Measurements from ENCODE around the gene CDKN2B.

The CDKN2B gene

GRCh38 chr9:21974722-21975409, 34.2 kb downstream of the CDKN2B start:
- TF ChIP-seq, protein P1, sequence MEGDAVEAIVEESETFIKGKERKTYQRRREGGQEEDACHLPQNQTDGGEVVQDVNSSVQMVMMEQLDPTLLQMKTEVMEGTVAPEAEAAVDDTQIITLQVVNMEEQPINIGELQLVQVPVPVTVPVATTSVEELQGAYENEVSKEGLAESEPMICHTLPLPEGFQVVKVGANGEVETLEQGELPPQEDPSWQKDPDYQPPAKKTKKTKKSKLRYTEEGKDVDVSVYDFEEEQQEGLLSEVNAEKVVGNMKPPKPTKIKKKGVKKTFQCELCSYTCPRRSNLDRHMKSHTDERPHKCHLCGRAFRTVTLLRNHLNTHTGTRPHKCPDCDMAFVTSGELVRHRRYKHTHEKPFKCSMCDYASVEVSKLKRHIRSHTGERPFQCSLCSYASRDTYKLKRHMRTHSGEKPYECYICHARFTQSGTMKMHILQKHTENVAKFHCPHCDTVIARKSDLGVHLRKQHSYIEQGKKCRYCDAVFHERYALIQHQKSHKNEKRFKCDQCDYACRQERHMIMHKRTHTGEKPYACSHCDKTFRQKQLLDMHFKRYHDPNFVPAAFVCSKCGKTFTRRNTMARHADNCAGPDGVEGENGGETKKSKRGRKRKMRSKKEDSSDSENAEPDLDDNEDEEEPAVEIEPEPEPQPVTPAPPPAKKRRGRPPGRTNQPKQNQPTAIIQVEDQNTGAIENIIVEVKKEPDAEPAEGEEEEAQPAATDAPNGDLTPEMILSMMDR (IDR thresholded peaks at IDR 0.05; ENCODE audit: borderline replicate concordance, insufficient read depth, low read depth, low read length) = no peak
- H3K4me3 ChIP-seq (ENCODE audit: low read depth, low read length) = peak overlapping the region; percentile 57

DNA sequence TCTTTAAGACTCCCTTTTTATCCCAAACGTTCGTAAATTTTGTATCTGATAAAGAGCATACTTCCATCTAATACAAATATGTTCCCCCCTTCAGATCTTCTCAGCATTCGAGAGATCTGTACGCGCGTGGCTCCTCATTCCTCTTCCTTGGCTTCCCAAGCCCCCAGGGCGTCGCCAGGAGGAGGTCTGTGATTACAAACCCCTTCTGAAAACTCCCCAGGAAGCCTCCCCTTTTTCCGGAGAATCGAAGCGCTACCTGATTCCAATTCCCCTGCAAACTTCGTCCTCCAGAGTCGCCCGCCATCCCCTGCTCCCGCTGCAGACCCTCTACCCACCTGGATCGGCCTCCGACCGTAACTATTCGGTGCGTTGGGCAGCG, 34.8 kb downstream of the CDKN2B start:
- H3K4me3 ChIP-seq (ENCODE audit: low read depth, low read length) = peak overlapping the region; percentile 57
- TF ChIP-seq, protein P1 (IDR thresholded peaks at IDR 0.05; ENCODE audit: borderline replicate concordance, insufficient read depth, low read depth, low read length) = no peak

GRCh38 chr9:21972361-21972760, 36.7 kb downstream of the CDKN2B start:
- H3K4me3 ChIP-seq (ENCODE audit: low read depth, low read length) = no peak overlapping the region
- TF ChIP-seq, protein P1 (IDR thresholded peaks at IDR 0.05; ENCODE audit: borderline replicate concordance, insufficient read depth, low read depth, low read length) = no peak

GRCh38 chr9:21970800-21971640, 38.1 kb downstream of the CDKN2B start:
- TF ChIP-seq, protein P1 (IDR thresholded peaks at IDR 0.05; ENCODE audit: borderline replicate concordance, insufficient read depth, low read depth, low read length) = no peak

DNA sequence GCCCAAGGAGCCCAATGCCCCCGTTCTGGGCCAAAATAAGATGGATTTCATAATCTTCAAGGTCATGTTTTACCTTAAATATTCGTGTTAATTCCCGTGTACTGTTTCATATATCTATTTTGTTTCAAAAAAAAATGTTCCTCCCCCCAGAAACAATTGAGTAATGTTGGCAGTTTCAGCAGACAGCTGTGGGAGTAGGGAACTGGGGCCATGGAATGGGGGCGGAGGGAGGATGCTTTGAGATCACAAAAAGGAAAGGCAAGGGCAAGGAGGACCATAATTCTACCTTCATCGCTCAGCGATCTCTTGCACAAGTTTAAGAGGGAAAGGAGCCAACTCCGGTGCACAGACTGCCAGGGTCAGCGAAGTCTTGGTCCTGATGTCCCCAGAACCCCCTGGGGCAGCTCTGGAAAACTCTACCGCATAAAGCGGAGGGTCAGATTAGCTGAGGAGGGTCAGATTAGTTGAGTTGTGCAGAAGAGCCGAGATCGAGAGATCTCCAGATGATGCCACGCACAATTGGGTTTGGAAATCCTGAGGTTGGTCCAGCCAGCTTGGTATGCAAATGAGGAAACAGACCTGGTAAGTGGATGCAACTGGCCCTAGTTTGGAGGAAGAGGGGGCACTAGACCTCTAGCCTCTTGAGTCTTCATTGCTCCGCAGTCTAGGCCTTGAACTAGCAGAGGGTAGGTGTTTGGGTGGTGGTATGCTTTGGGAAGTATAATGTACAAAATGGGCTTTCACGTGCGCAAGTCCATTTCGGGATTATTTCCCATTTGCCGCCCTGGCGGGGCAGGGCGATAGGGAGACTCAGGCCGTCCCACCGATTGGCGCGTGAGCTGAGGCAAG, 38.9 kb downstream of the CDKN2B start:
- H3K4me3 ChIP-seq (ENCODE audit: low read depth, low read length) = no peak overlapping the region
- TF ChIP-seq, protein P1 (IDR thresholded peaks at IDR 0.05; ENCODE audit: borderline replicate concordance, insufficient read depth, low read depth, low read length) = no peak

More at GRCh38 chr9:21970800-21971640, 38.1 kb downstream of the CDKN2B start:
- H3K4me3 ChIP-seq (ENCODE audit: low read depth, low read length) = no peak overlapping the region

DNA sequence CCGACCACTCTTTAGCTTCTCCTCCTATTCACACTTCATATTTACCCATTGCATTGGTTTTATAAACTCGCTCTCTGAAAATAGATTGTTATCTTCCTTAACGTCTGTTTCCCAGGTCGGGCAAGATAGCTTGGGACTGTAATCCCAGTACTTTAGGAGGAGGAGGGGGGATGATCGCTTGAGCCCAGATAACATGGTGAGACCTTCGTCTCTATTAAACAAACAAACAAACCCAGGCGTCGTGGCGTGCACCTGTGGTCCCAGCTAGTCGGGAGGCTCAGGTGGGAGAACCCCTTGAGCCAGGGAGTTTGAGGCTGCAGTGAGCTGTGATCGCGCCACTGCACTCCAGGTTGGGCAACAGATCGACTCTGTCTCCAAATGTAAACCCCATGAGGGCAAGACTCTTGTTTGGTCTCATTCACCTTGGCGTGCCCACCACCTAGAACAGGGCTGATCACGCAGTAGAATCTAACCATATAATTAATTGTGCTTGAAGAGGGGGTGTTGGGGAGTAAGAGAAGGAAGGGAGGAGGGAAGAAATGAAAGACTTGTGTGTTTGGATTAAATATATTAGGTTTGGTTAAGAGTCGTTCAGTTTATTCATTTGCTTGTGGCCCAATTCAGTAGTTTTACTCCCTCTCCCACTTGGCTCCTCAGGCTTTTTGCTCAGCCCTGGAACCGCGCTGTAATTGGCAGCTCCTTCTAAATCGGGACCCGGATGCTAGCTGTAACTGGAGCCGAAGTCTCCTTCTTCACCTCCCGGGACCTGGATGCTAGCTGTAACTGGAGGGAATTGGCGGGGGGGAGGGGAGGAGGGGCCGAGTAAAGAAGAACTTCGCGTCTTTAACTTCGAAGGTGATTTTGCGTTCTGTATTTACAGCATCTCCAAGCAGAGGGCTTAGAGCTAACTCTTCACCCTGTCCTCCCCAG, 39.8 kb downstream of the CDKN2B start:
- no peak overlapping the region for H3K4me3 ChIP-seq (ENCODE audit: low read depth, low read length)
- TF ChIP-seq, protein P1 (IDR thresholded peaks at IDR 0.05; ENCODE audit: borderline replicate concordance, insufficient read depth, low read depth, low read length) = no peak
